OCI-LY7 (cell line): ENCODE measurements around the gene CDH3. TPM values are rescaled to one million over a fixed set of nuclear protein-coding genes. Genes with fewer than 3 reads are reported as not detected.

Source experiments
- BruUV-seq: library from RNA; stranded (reverse); fragments of 400-500 nt; replicated peaks from 2 replicates; lab custom pipeline; 2021; lab: Mats Ljungman, UMichigan
- CTCF ChIA-PET: fragments of 300-600 bp; sonication (Branson Sonifier 250); formaldehyde crosslinking; loops from one replicate; lab custom pipeline; 2022; ENCODE audit warnings: antibody characterized with exemption; ENCODE audit not compliant: unreplicated experiment; lab: Charles Lee
- POLR2A ChIA-PET: fragments of 300-600 bp; sonication (Branson Sonifier 250); formaldehyde crosslinking; loops from one replicate; lab custom pipeline; 2022; ENCODE audit warnings: antibody characterized with exemption; lab: Charles Lee
- DNase-seq: peaks from one replicate; pipeline ENCODE4 v3.0.0-alpha.2; 2015; ENCODE audit warnings: low spot score
- H2AFZ ChIP-seq: fragments of 200-600 bp; sonication (generic), shearing (Covaris generic); 2 replicates; pipeline ENCODE4 v1.6.1; 2014; ENCODE audit warnings: mild to moderate bottlenecking, antibody characterized with exemption, low read length, moderate library complexity
- H3K27ac ChIP-seq: fragments of 200-600 bp; sonication (generic); 2 replicates; pipeline ENCODE4 v1.5.1; 2014; ENCODE audit warnings: mixed run types, low read depth, mild to moderate bottlenecking, moderate library complexity, low read length, inconsistent platforms; ENCODE audit not compliant: poor library complexity, severe bottlenecking
- H3K36me3 ChIP-seq: fragments of 200-600 bp; sonication (generic); 2 replicates; pipeline ENCODE4 v1.6.1; 2014; ENCODE audit warnings: mild to moderate bottlenecking, antibody characterized with exemption, low read length, moderate library complexity, mixed read lengths; ENCODE audit not compliant: insufficient read depth
- H3K4me1 ChIP-seq: fragments of 200-600 bp; sonication (generic); 2 replicates; pipeline ENCODE4 v1.5.1; 2014; ENCODE audit warnings: mild to moderate bottlenecking, low read length; ENCODE audit not compliant: insufficient read depth, poor library complexity, severe bottlenecking
- H3K4me2 ChIP-seq: fragments of 200-600 bp; sonication (generic); 2 replicates; pipeline ENCODE4 v1.6.1; 2014; ENCODE audit warnings: mild to moderate bottlenecking, low read length
- H3K4me3 ChIP-seq: fragments of 200-600 bp; sonication (generic); 2 replicates; pipeline ENCODE4 v1.5.1; 2014; ENCODE audit warnings: mild to moderate bottlenecking, low read depth, low read length; ENCODE audit not compliant: poor library complexity, severe bottlenecking
- H3K79me2 ChIP-seq: fragments of 200-600 bp; sonication (generic); 2 replicates; pipeline ENCODE4 v1.6.1; 2016; ENCODE audit warnings: low read depth, mild to moderate bottlenecking, low read length, moderate library complexity, mixed read lengths; ENCODE audit not compliant: insufficient read depth
- H3K9me2 ChIP-seq: fragments of 200-600 bp; sonication (generic); 2 replicates; pipeline ENCODE4 v1.6.1; 2016; ENCODE audit warnings: mild to moderate bottlenecking, low read length, mixed read lengths; ENCODE audit not compliant: insufficient read depth
- H3K9me3 ChIP-seq: fragments of 200-600 bp; sonication (generic); 2 replicates; pipeline ENCODE4 v1.6.1; 2014; ENCODE audit warnings: mild to moderate bottlenecking, mixed run types, low read length, mixed read lengths
- H4K20me1 ChIP-seq: fragments of 200-600 bp; sonication (generic); 2 replicates; pipeline ENCODE4 v1.6.1; 2014; ENCODE audit warnings: mild to moderate bottlenecking, antibody characterized with exemption, low read length, moderate library complexity, mixed read lengths; ENCODE audit not compliant: insufficient read depth
- EZH2phosphoT487 ChIP-seq: fragments of 200-600 bp; sonication (generic); IDR thresholded peaks from 2 replicates; pipeline ENCODE4 v1.6.1; 2018; ENCODE audit warnings: low read depth, borderline replicate concordance, mild to moderate bottlenecking, mixed run types, antibody characterized with exemption, low read length, moderate library complexity, mixed read lengths
- intact Hi-C: fragments of 100-400 bp; cut with micrococcal nuclease; formaldehyde crosslinking; loops from one replicate; pipeline ENCODE4 v1.10.0; 2022; ENCODE audit not compliant: unreplicated experiment
- total RNA-seq, 2 experiments: library from RNA; depleted of rRNA in 1 of 2; stranded (reverse); fragments of >200 nt in 1 of 2; shearing (Covaris generic) in 1 of 2; gene quantifications; 2 replicates each; pipeline ENCODE4 v1.2.3, GENCODE V29; 2014 to 2022
- TF ChIP-seq, protein P1 (sequence below): fragments of 200-600 bp; sonication (generic); conservative IDR thresholded peaks from 2 replicates; pipeline ENCODE4 v1.5.1; 2014; ENCODE audit warnings: mild to moderate bottlenecking, antibody characterized with exemption, low read length, moderate library complexity, mixed read lengths

Gene CDH3
- total RNA-seq, 2 experiments from 2014 or later = 0.06 to 0.46 TPM

DNA sequence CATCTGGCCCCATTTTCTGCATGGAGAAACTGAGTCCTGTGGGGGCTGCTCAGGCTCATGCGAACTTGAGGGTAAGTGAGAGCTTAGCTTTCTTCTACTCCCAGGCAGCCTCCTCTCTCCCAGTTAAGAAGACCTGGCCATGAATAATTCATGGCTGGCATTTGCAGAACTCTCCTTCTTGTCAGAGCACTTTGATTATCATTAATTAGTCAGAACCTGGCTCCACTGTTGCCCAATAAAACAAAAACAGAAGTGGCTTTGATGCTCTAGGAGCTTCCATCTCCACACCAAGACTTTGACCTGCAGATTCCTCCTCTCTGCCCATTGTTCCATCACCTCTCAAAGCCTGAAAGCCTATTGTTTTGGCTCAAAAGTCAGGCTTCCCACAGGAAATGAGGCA, 45.5 kb upstream of the CDH3 start:
- H3K9me2 ChIP-seq = no peaks in the 10 kb centered on the region
- no peak overlapping the region for H3K4me2 ChIP-seq
- DNase-seq = no peak
- no peak overlapping the region for H3K4me3 ChIP-seq
- H3K79me2 ChIP-seq = no peaks in the 10 kb centered on the region
- H3K36me3 ChIP-seq = no peaks in the 10 kb centered on the region
- BruUV-seq = no TSS peak
- H3K4me1 ChIP-seq = no peaks in the 10 kb centered on the region
- CTCF ChIA-PET = no interaction called here
- no peak overlapping the region for H3K27ac ChIP-seq
- no peak for TF ChIP-seq EZH2phosphoT487
- TF ChIP-seq, protein P1, sequence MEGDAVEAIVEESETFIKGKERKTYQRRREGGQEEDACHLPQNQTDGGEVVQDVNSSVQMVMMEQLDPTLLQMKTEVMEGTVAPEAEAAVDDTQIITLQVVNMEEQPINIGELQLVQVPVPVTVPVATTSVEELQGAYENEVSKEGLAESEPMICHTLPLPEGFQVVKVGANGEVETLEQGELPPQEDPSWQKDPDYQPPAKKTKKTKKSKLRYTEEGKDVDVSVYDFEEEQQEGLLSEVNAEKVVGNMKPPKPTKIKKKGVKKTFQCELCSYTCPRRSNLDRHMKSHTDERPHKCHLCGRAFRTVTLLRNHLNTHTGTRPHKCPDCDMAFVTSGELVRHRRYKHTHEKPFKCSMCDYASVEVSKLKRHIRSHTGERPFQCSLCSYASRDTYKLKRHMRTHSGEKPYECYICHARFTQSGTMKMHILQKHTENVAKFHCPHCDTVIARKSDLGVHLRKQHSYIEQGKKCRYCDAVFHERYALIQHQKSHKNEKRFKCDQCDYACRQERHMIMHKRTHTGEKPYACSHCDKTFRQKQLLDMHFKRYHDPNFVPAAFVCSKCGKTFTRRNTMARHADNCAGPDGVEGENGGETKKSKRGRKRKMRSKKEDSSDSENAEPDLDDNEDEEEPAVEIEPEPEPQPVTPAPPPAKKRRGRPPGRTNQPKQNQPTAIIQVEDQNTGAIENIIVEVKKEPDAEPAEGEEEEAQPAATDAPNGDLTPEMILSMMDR = no peak
- H4K20me1 ChIP-seq = no peaks in the 10 kb centered on the region
- no peaks in the 10 kb centered on the region for H3K9me3 ChIP-seq
- intact Hi-C loops = loop anchor here (10.0 kb wide), 1 partner anchor 155 kb away; the partner anchor contains the start of gene SMPD3
- POLR2A ChIA-PET = interaction anchor here (0.7 kb wide), 3 partner anchors 22 to 191 kb away, joined by 3 to 4 read pairs (median 3); no protein-coding TSS in a partner anchor
- no peak overlapping the region for H2AFZ ChIP-seq

DNA sequence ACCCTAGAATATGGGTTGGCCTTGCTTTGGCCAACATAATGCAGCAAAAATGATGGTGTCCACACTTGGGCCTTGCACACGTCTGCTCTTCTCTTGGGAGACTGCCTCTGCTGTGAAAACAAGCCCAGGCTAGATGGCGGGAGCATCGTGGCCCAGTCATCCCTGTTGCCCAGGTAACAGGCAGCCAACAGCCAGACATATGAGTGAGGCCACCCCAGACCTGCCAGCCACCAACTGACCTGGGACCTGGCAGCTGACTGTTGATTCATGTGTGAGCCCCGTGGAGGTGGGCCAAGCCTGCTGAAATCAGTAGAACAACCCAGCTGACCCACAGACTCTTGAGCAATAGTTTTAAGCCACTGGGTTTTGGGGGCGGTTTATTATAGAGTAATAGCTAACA, 39.4 kb upstream of the CDH3 start:
- BruUV-seq = no TSS peak
- Histone ChIP-seq H3K4me2 (no peak overlapping the region), H3K79me2 (no peaks in the 10 kb centered on the region), H3K9me2 (no peaks in the 10 kb centered on the region), H2AFZ (no peak overlapping the region), H4K20me1 (no peaks in the 10 kb centered on the region), H3K36me3 (no peaks in the 10 kb centered on the region), H3K4me1 (no peaks in the 10 kb centered on the region), H3K4me3 (no peak overlapping the region), H3K9me3 (no peaks in the 10 kb centered on the region), H3K27ac (no peak overlapping the region)
- POLR2A ChIA-PET = interaction anchor here (0.5 kb wide), 1 partner anchor 495 kb away, joined by 3 read pairs; no protein-coding TSS in a partner anchor
- CTCF ChIA-PET = no interaction called here
- TF ChIP-seq EZH2phosphoT487 = no peak
- TF ChIP-seq, protein P1 = no peak
- no peak for DNase-seq
- intact Hi-C loops = no loop called here

DNA sequence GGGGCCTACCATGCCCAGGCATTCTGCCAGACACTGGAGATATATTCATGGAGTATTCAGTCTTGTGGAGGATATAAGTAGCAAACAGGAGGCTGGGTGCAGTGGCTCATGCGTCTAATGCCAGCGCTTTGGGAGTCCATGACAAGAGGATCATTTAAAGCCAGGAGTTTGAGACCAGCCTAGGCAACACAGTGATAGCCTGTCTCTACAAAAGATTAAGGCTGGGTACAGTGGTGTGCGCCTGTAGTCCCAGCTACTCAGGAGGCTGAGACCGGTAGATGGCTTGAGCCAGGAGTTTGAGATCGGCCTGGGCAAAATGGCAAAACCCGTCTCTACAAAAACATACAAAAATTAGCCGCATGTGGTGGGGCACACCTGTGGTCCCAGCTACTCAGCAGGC, 37.7 kb upstream of the CDH3 start:
- TF ChIP-seq, protein P1 = no peak
- TF ChIP-seq EZH2phosphoT487 = no peak
- POLR2A ChIA-PET = no interaction called here
- no peaks in the 10 kb centered on the region for H4K20me1 ChIP-seq
- H3K4me3 ChIP-seq = no peak overlapping the region
- H3K27ac ChIP-seq = no peak overlapping the region
- no peak overlapping the region for H2AFZ ChIP-seq
- DNase-seq = no peak
- H3K9me3 ChIP-seq = no peaks in the 10 kb centered on the region
- no peaks in the 10 kb centered on the region for H3K9me2 ChIP-seq
- H3K36me3 ChIP-seq = no peaks in the 10 kb centered on the region
- H3K79me2 ChIP-seq = no peaks in the 10 kb centered on the region
- H3K4me1 ChIP-seq = no peaks in the 10 kb centered on the region
- intact Hi-C loops = no loop called here
- CTCF ChIA-PET = no interaction called here
- no peak overlapping the region for H3K4me2 ChIP-seq
- no TSS peak for BruUV-seq
